PC-9 (cell line): ENCODE data around the gene SELE.

Experiments
- CTCF ChIP-seq: fragments of 200-600 bp; sonication (generic); conservative IDR thresholded peaks from 2 replicates; pipeline ENCODE4 v1.6.1; 2017; ENCODE audit warnings: mixed run types, antibody characterized with exemption, mild to moderate bottlenecking, moderate library complexity
- EZH2 ChIP-seq: fragments of 200-600 bp; sonication (generic); IDR thresholded peaks from 2 replicates; pipeline ENCODE4 v1.8.0; 2017; ENCODE audit warnings: antibody characterized with exemption, low read depth

GRCh38 chr1:169725930-169726329, 7.9 kb downstream of the SELE start:
- no peak for TF ChIP-seq CTCF
- TF ChIP-seq EZH2, result no peak
